MCF 10A (cell line): ENCODE results near the gene JMJD4. TPM values are rescaled to one million over a fixed set of nuclear protein-coding genes. Genes with fewer than 3 reads are reported as not detected.

Source experiments
- BruUV-seq: library from RNA; stranded (reverse); fragments of 400-500 nt; replicated peaks from 2 replicates; lab custom pipeline; 2021; lab: Mats Ljungman, UMichigan
- CTCF ChIA-PET: fragments of 300-600 bp; sonication (Branson Sonifier 250); formaldehyde crosslinking; extraction: SDS; loops from one replicate; lab custom pipeline; 2021; ENCODE audit warnings: antibody characterized with exemption, inconsistent platforms; lab: Yijun Ruan, JAX
- POLR2A ChIA-PET: fragments of 300-600, 350-650 bp; sonication (Branson Sonifier 250); formaldehyde crosslinking; extraction: SDS; loops from one replicate; lab custom pipeline; 2020; ENCODE audit warnings: antibody characterized with exemption, inconsistent platforms; lab: Yijun Ruan, JAX
- DNase-seq: peaks from one replicate; pipeline ENCODE4 v3.0.0-alpha.2; 2018; ENCODE audit not compliant: unreplicated experiment
- H3K27ac Mint-ChIP-seq: one replicate; pipeline ENCODE4 v1.8.0; 2022; ENCODE audit warnings: mild to moderate bottlenecking, low read depth, mixed read lengths; ENCODE audit not compliant: unreplicated experiment
- H3K27me3 Mint-ChIP-seq: one replicate; pipeline ENCODE4 v1.8.0; 2022; ENCODE audit warnings: mixed read lengths; ENCODE audit not compliant: insufficient read depth, unreplicated experiment
- H3K36me3 Mint-ChIP-seq: one replicate; pipeline ENCODE4 v1.8.0; 2022; ENCODE audit warnings: mild to moderate bottlenecking, moderate library complexity, mixed read lengths; ENCODE audit not compliant: insufficient read depth, unreplicated experiment
- H3K4me1 Mint-ChIP-seq: one replicate; pipeline ENCODE4 v1.8.0; 2022; ENCODE audit warnings: mixed read lengths; ENCODE audit not compliant: insufficient read depth, unreplicated experiment
- H3K4me3 Mint-ChIP-seq: one replicate; pipeline ENCODE4 v1.8.0; 2022; ENCODE audit warnings: mild to moderate bottlenecking, moderate library complexity, mixed read lengths; ENCODE audit not compliant: unreplicated experiment
- H3K9me3 Mint-ChIP-seq: one replicate; pipeline ENCODE4 v1.8.0; 2022; ENCODE audit warnings: mixed read lengths; ENCODE audit not compliant: unreplicated experiment
- CTCF ChIP-seq: fragments of 200-600 bp; IDR thresholded peaks from one replicate; pipeline ENCODE4 v1.8.0; 2022; ENCODE audit warnings: antibody characterized with exemption, mild to moderate bottlenecking; ENCODE audit not compliant: unreplicated experiment
- intact Hi-C: fragments of 100-400 bp; cut with micrococcal nuclease; formaldehyde crosslinking; loops from 2 replicates; pipeline ENCODE4 v1.14.1; 2022
- total RNA-seq: library from RNA; stranded (reverse); gene quantifications from 2 replicates; pipeline ENCODE4 v1.2.3, GENCODE V29; 2022

The JMJD4 gene
- total RNA-seq, 1 experiment from 2014 or later: 43.2 TPM

GRCh38 chr1:227728059-227728891 lies 6.8 kb downstream of the JMJD4 start:
- POLR2A ChIA-PET: interaction anchor here (0.7 to 2.3 kb wide), 5 partner anchors 16 to 393 kb away, joined by 3 to 7 read pairs (median 3); no protein-coding TSS in a partner anchor
- CTCF ChIA-PET: interaction anchor here (1.0 to 2.7 kb wide), 3 partner anchors 31 to 278 kb away, joined by 4 to 12 read pairs (median 4); no protein-coding TSS in a partner anchor
- H3K9me3 Mint-ChIP-seq: peaks cover 14% of the 10 kb centered on the region
- peaks cover 46% of the 10 kb centered on the region for H3K4me1 Mint-ChIP-seq
- no peak for TF ChIP-seq CTCF
- BruUV-seq: no TSS peak
- DNase-seq: peak; percentile 97
- H3K27me3 Mint-ChIP-seq: no peaks in the 10 kb centered on the region
- intact Hi-C loops: loop anchor here (1.0 to 2.0 kb wide), 4 partner anchors 31 to 247 kb away; partner anchors contain the start of gene ZNF678
- H3K4me3 Mint-ChIP-seq: peak overlapping the region; percentile 93
- peaks cover 41% of the 10 kb centered on the region for H3K36me3 Mint-ChIP-seq
- peak overlapping the region; percentile 55 for H3K27ac Mint-ChIP-seq

GRCh38 chr1:227726924-227727599 lies 8.0 kb downstream of the JMJD4 start:
- no TSS peak for BruUV-seq
- POLR2A ChIA-PET: interaction anchor here (0.6 to 1.2 kb wide), 10 partner anchors 20 to 407 kb away, joined by 3 to 5 read pairs (median 3); no protein-coding TSS in a partner anchor
- peaks cover 26% of the 10 kb centered on the region for H3K9me3 Mint-ChIP-seq
- no peak for TF ChIP-seq CTCF
- H3K27me3 Mint-ChIP-seq: no peaks in the 10 kb centered on the region
- peaks cover 42% of the 10 kb centered on the region for H3K4me1 Mint-ChIP-seq
- peaks cover 32% of the 10 kb centered on the region for H3K36me3 Mint-ChIP-seq
- intact Hi-C loops: no loop called here
- DNase-seq: no peak
- H3K27ac Mint-ChIP-seq: no peak overlapping the region
- peak overlapping the region; percentile 93 for H3K4me3 Mint-ChIP-seq
- CTCF ChIA-PET: no interaction called here

GRCh38 chr1:227726318-227726717 lies 8.8 kb downstream of the JMJD4 start:
- POLR2A ChIA-PET: no interaction called here
- intact Hi-C loops: no loop called here
- H3K9me3 Mint-ChIP-seq: peaks cover 33% of the 10 kb centered on the region
- no peak for TF ChIP-seq CTCF
- no peak for DNase-seq
- no peak overlapping the region for H3K27ac Mint-ChIP-seq
- BruUV-seq: no TSS peak
- no peaks in the 10 kb centered on the region for H3K27me3 Mint-ChIP-seq
- peaks cover 42% of the 10 kb centered on the region for H3K4me1 Mint-ChIP-seq
- CTCF ChIA-PET: interaction anchor here (0.7 kb wide), 1 partner anchor 966 kb away, joined by 5 read pairs; no protein-coding TSS in a partner anchor
- no peak overlapping the region for H3K4me3 Mint-ChIP-seq
- H3K36me3 Mint-ChIP-seq: peaks cover 27% of the 10 kb centered on the region

- Mint-ChIP-seq H3K9me3 (peaks cover 45% of the 10 kb centered on the region), H3K4me3 (no peak overlapping the region), H3K27ac (no peak overlapping the region), H3K4me1 (peaks cover 37% of the 10 kb centered on the region), H3K36me3 (peaks cover 23% of the 10 kb centered on the region), H3K27me3 (no peaks in the 10 kb centered on the region)
- BruUV-seq: no TSS peak
- no peak for TF ChIP-seq CTCF
- POLR2A ChIA-PET: interaction anchor here (0.6 to 2.9 kb wide), 3 partner anchors 10 to 726 kb away, joined by 3 to 14 read pairs (median 4); partner anchors contain the start of genes JMJD4 and SNAP47
- CTCF ChIA-PET: interaction anchor here (0.6 kb wide), 2 partner anchors 244 to 252 kb away, joined by 3 read pairs; no protein-coding TSS in a partner anchor
- intact Hi-C loops: no loop called here
- no peak for DNase-seq
Measured at GRCh38 chr1:227725046-227725445, 10.1 kb downstream of the JMJD4 start.
